Kidney (tissue), 14 donors: ENCODE results near the gene EEIG2. TPM values are rescaled to one million over a fixed set of nuclear protein-coding genes. Genes with fewer than 3 reads are reported as not detected.

ENCODE experiments used
- DNase-seq, 5 donors: peaks; one replicate each; pipeline ENCODE4 v3.0.0-alpha.2; 2013 to 2020
- FAIRE-seq: peaks from 2 replicates; lab custom pipeline; 2012; peaks lifted over from hg19 to GRCh38; lab: Jason Lieb, UNC
- H3K27ac ChIP-seq, 2 donors: one replicate each; pipeline ENCODE4 v1.7.0; 2013; ENCODE audit warnings: low read depth in 2 of 2, low read length in 2 of 2, inconsistent platforms in 1 of 2
- H3K27me3 ChIP-seq: one replicate; pipeline ENCODE4 v1.7.1; 2013; ENCODE audit warnings: low read length, inconsistent platforms; ENCODE audit not compliant: control insufficient read depth, insufficient read depth
- H3K36me3 ChIP-seq, 3 donors: one replicate each; pipeline versions ENCODE4 v1.7.0 to v1.7.1; 2013; ENCODE audit warnings: low read length in 3 of 3, control low read depth in 1 of 3, inconsistent platforms in 1 of 3; ENCODE audit not compliant: insufficient read depth in 3 of 3, control insufficient read depth in 2 of 3
- H3K4me1 ChIP-seq, 3 donors: one replicate each; pipeline versions ENCODE4 v1.7.0 to v1.7.1; 2013; ENCODE audit warnings: low read length in 3 of 3, inconsistent platforms in 1 of 3, low read depth in 1 of 3; ENCODE audit not compliant: control insufficient read depth in 2 of 3, insufficient read depth in 2 of 3
- H3K4me3 ChIP-seq, 3 donors: one replicate each; pipeline versions ENCODE4 v1.7.0 to v1.8.1; 2013; ENCODE audit warnings: low read length in 3 of 3, control low read depth in 1 of 3, inconsistent platforms in 1 of 3
- H3K9ac ChIP-seq, 3 donors: one replicate each; pipeline versions ENCODE4 v1.7.0 to v1.7.1; 2013; ENCODE audit warnings: low read length in 3 of 3, control low read depth in 1 of 3, inconsistent platforms in 1 of 3
- H3K9me3 ChIP-seq, 3 donors: one replicate each; pipeline versions ENCODE4 v1.7.0 to v1.7.1; 2013; ENCODE audit warnings: low read length in 3 of 3, control low read depth in 1 of 3, inconsistent platforms in 1 of 3; ENCODE audit not compliant: control insufficient read depth in 2 of 3, insufficient read depth in 1 of 3
- CTCF ChIP-seq: IDR thresholded peaks from 3 replicates; pipeline ENCODE4 v1.5.1; 2012; ENCODE audit warnings: mild to moderate bottlenecking, moderate library complexity, borderline replicate concordance; ENCODE audit not compliant: insufficient read depth; ENCODE audit errors: extremely low read depth
- intact Hi-C: fragments of 100-400 bp; cut with DNase I; formaldehyde crosslinking; loops from one replicate; pipeline ENCODE4 v1.11.1; 2022
- polyA plus RNA-seq: library from polyadenylated mRNA; stranded (reverse); fragments of 350-450 nt; fragmentation: Illumina TruSeq; extraction: RNeasy Lipid Tissue Mini Kit (QIAGEN cat#74804); gene quantifications from one replicate; pipeline ENCODE4 v1.2.3, GENCODE V29; 2014; ENCODE audit warnings: low read depth, low replicate concordance; ENCODE audit not compliant: insufficient read depth
- total RNA-seq: library from RNA; stranded (reverse); fragmentation: NEBNext Ultra II Directional; extraction: Animal tissue kit (Norgen Biotek cat#: 25700); gene quantifications from one replicate; pipeline ENCODE4 v1.2.1, GENCODE V29; 2021
- donor health status: control.
- donor health status: control.
- donor health status: control.
- donor health status: control.
- donor health status: control.
- donor health status: DM: yes; HTN: yes; CAD: no.
- donor health status: Normal renal cell carcinoma (clear cell type).

The EEIG2 gene
- total and polyA plus RNA-seq, 2 donors from 2014 or later = 1.7 to 8.3 TPM

GRCh38 chr1:108568589-108568988 lies 8.7 kb downstream of the EEIG2 start:
- Histone ChIP-seq H3K9me3 (no peaks in the 10 kb centered on the region), H3K4me3 (no peak overlapping the region), H3K4me1 (peaks cover 0 to 2% (median 0%) of the 10 kb centered on the region in 3 donors), H3K27me3 (no peaks in the 10 kb centered on the region), H3K27ac (no peak overlapping the region), H3K9ac (no peak overlapping the region), H3K36me3 (no peaks in the 10 kb centered on the region)
- no peak for DNase-seq
- no peak for FAIRE-seq
- TF ChIP-seq CTCF = no peak
- intact Hi-C loops = no loop called here

- no peak for FAIRE-seq
- peaks cover 0 to 2% (median 0%) of the 10 kb centered on the region in 3 donors for H3K9me3 ChIP-seq
- no peaks in the 10 kb centered on the region for H3K4me1 ChIP-seq
- TF ChIP-seq CTCF = no peak
- no peak overlapping the region for H3K4me3 ChIP-seq
- no peak for DNase-seq
- H3K27ac ChIP-seq = no peak overlapping the region
- H3K36me3 ChIP-seq = no peaks in the 10 kb centered on the region
- no peak overlapping the region for H3K9ac ChIP-seq
- intact Hi-C loops = no loop called here
- H3K27me3 ChIP-seq = no peaks in the 10 kb centered on the region
Measured at GRCh38 chr1:108569097-108569728, 9.3 kb downstream of the EEIG2 start.

GRCh38 chr1:108570128-108570527 lies 10.2 kb downstream of the EEIG2 start:
- peak; percentile 34 for TF ChIP-seq CTCF
- H3K36me3 ChIP-seq = no peaks in the 10 kb centered on the region
- no peak overlapping the region for H3K27ac ChIP-seq
- no peak overlapping the region for H3K4me3 ChIP-seq
- peaks cover 0 to 2% (median 0%) of the 10 kb centered on the region in 3 donors for H3K9me3 ChIP-seq
- H3K27me3 ChIP-seq = no peaks in the 10 kb centered on the region
- FAIRE-seq = no peak
- no peak overlapping the region for H3K9ac ChIP-seq
- intact Hi-C loops = no loop called here
- no peak for DNase-seq
- no peaks in the 10 kb centered on the region for H3K4me1 ChIP-seq
